ENCODE results near the gene RIT2. TPM values are rescaled to one million over a fixed set of nuclear protein-coding genes. Genes with fewer than 3 reads are reported as not detected.

Gene RIT2
- polyA plus RNA-seq, 1 of the 3 experiments (the other 2 are of a cell fraction) = not detected

DNA sequence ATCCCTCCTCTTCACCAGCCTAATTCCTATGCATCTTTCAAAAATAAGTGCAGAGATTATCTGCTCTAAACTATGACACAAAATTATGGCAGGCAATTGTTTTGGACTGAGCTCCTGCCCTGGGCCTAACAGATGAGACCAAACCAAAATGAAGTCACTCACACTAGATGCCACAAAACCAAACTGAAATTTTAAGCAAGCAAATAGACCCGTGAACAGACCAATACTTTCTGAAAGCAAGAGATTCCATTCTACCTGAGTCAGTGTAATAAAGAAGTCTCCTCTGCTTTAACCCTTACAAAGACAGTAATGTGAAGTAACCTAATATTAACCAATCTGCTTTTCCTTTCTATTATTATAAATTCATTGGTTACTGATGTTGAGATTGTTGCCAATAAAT lies 84.3 kb downstream of the RIT2 start:
- no peak overlapping the region for H3K9ac ChIP-seq
- H3K9me2 ChIP-seq = no peaks in the 10 kb centered on the region
- H3K4me2 ChIP-seq = no peak overlapping the region
- POLR2A ChIA-PET = no interaction called here
- CTCF ChIA-PET = no interaction called here
- H3K9me3 ChIP-seq = no peaks in the 10 kb centered on the region
- no peaks in the 10 kb centered on the region for H3F3A ChIP-seq (replicated peaks; ENCODE audit: insufficient read depth)
- no peak overlapping the region for H3K4me3 ChIP-seq (ENCODE audit: low read depth in 2 of 2, low read length in 1 of 2)
- H3K27ac ChIP-seq (ENCODE audit: low read depth in 2 of 2, low read length in 1 of 2) = no peak overlapping the region
- H3K79me2 ChIP-seq (ENCODE audit: insufficient read depth) = no peaks in the 10 kb centered on the region
- H4K20me1 ChIP-seq (ENCODE audit: insufficient read depth) = no peaks in the 10 kb centered on the region
- no peaks in the 10 kb centered on the region for H3K36me3 ChIP-seq (replicated peaks in 1 of 2; ENCODE audit: control insufficient read depth in 1 of 2, insufficient read depth in 2 of 2, low read length in 1 of 2)
- H2AFZ ChIP-seq (ENCODE audit: low read depth) = no peak overlapping the region
- WGBS (ENCODE audit: low lambda C conversion rate) = 22% methylated on average over 1 of the region's 1 CpG
- TF ChIP-seq MXI1 (IDR thresholded peaks at IDR 0.05; ENCODE audit: low read depth, low read length) (no peak), RFX5 (IDR thresholded peaks at IDR 0.05; ENCODE audit: low read length) (no peak), GABPA (IDR thresholded peaks at IDR 0.05; ENCODE audit: low read depth) (no peak), SIN3A (IDR thresholded peaks at IDR 0.05; ENCODE audit: borderline replicate concordance, low read depth, low read length) (no peak), RCOR1 (IDR thresholded peaks at IDR 0.05; ENCODE audit: low read length) (no peak), FOSL2 (IDR thresholded peaks at IDR 0.05; ENCODE audit: borderline replicate concordance, low read depth) (no peak), NFIC (IDR thresholded peaks at IDR 0.05; ENCODE audit: borderline replicate concordance) (no peak), MEF2A (IDR thresholded peaks at IDR 0.05; ENCODE audit: borderline replicate concordance, low read depth) (no peak), TCF12 (IDR thresholded peaks at IDR 0.05) (no peak), TEAD4 (IDR thresholded peaks at IDR 0.05; ENCODE audit: borderline replicate concordance, insufficient read depth) (no peak), CTCF (IDR thresholded peaks at IDR 0.05) (no peak), SMC3 (IDR thresholded peaks at IDR 0.05; ENCODE audit: low read depth, low read length) (no peak), GATA2 (CRISPR knock-in tag; IDR thresholded peaks at IDR 0.05) (no peak), CHD2 (IDR thresholded peaks at IDR 0.05; ENCODE audit: low read length, partially characterized antibody) (no peak), ELF1 (IDR thresholded peaks at IDR 0.05) (no peak)
- TF ChIP-seq, protein P1, sequence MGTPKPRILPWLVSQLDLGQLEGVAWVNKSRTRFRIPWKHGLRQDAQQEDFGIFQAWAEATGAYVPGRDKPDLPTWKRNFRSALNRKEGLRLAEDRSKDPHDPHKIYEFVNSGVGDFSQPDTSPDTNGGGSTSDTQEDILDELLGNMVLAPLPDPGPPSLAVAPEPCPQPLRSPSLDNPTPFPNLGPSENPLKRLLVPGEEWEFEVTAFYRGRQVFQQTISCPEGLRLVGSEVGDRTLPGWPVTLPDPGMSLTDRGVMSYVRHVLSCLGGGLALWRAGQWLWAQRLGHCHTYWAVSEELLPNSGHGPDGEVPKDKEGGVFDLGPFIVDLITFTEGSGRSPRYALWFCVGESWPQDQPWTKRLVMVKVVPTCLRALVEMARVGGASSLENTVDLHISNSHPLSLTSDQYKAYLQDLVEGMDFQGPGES (IDR thresholded peaks at IDR 0.05; ENCODE audit: low read depth, low read length) = no peak
- no peak for DNase-seq
- H3K4me1 ChIP-seq (ENCODE audit: control insufficient read depth in 1 of 2, insufficient read depth in 2 of 2, low read depth in 1 of 2, low read length in 1 of 2) = no peaks in the 10 kb centered on the region
- no peaks in the 10 kb centered on the region for H3K27me3 ChIP-seq (ENCODE audit: insufficient read depth)

DNA sequence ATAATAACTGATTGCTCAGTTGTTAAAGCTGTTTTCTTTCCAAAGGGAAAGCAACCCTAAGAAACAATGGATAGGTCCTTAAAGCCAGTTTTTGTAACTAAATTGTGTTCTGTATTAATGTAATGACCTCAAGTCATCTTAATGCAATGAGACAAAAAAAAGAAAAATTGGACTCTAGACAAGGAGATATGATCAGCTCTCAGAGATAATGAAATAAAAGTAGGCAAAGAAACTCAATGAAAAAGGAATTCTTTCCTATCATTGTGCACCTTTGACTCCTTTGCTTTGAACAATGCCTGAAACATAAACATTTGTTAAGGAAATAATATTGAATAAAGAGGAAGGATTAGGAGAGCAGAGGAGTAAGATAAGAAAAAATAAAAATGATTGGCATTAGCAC lies 86.1 kb downstream of the RIT2 start:
- H3K36me3 ChIP-seq (replicated peaks in 1 of 2; ENCODE audit: control insufficient read depth in 1 of 2, insufficient read depth in 2 of 2, low read length in 1 of 2) = no peaks in the 10 kb centered on the region
- no peaks in the 10 kb centered on the region for H3K4me1 ChIP-seq (ENCODE audit: control insufficient read depth in 1 of 2, insufficient read depth in 2 of 2, low read depth in 1 of 2, low read length in 1 of 2)
- no peaks in the 10 kb centered on the region for H4K20me1 ChIP-seq (ENCODE audit: insufficient read depth)
- no peak for DNase-seq
- no peaks in the 10 kb centered on the region for H3K79me2 ChIP-seq (ENCODE audit: insufficient read depth)
- ChIA-PET CTCF (no interaction called here), POLR2A (no interaction called here)
- no peaks in the 10 kb centered on the region for H3K9me3 ChIP-seq
- TF ChIP-seq CTCF (IDR thresholded peaks at IDR 0.05) (no peak), FOXJ3 (CRISPR knock-in tag; IDR thresholded peaks at IDR 0.05) (no peak), NFIC (IDR thresholded peaks at IDR 0.05; ENCODE audit: borderline replicate concordance) (no peak), MAX (IDR thresholded peaks at IDR 0.05; ENCODE audit: low read depth) (no peak), FOSL2 (IDR thresholded peaks at IDR 0.05; ENCODE audit: borderline replicate concordance, low read depth) (no peak), MXI1 (IDR thresholded peaks at IDR 0.05; ENCODE audit: low read depth, low read length) (no peak)
- H3K9me2 ChIP-seq = no peaks in the 10 kb centered on the region
- no peaks in the 10 kb centered on the region for H3F3A ChIP-seq (replicated peaks; ENCODE audit: insufficient read depth)
- H3K4me3 ChIP-seq (ENCODE audit: low read depth in 2 of 2, low read length in 1 of 2) = no peak overlapping the region
- H3K9ac ChIP-seq = no peak overlapping the region
- H3K4me2 ChIP-seq = no peak overlapping the region
- no peaks in the 10 kb centered on the region for H3K27me3 ChIP-seq (ENCODE audit: insufficient read depth)
- no peak overlapping the region for H2AFZ ChIP-seq (ENCODE audit: low read depth)
- no peak overlapping the region for H3K27ac ChIP-seq (ENCODE audit: low read depth in 2 of 2, low read length in 1 of 2)
